ENCODE data around the gene STAT5A.
A peak's percentile ranks its signal among the peaks of the same experiment; 100 is the strongest.

Gene STAT5A

DNA sequence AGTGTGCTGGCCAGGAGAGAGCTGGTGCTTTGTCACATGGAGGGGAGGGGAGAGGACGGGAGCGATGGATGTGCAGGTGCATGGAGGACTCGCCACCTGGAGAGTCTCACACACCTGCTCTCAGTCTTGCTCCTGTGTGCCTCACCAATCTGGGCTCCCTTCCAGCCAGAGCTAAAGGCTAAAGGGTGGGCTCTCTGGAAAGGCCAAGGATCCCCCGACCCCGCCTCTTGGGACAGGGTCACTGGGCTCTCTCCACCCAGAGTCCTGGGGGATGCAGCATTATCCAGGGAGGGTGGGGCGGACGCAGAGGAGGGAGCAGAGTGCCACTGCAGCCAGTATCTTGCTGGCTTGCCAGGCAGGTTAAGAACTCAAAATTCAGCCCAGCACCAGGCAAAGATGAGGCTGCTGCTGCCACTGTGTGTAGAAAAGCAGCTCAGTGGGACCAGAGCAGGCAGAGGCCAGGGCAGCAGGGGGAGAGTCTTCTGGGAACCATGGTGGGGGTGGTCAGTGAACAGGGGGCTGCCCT is 6.7 kb upstream of the STAT5A start:
- no peak for DNase-seq (ENCODE audit: low spot score)
- in situ Hi-C loops (cut with MboI; ENCODE audit: low pct_unique_long_range_greater_than_20kb, low sequenced_read_pairs, unreplicated experiment) = no loop called here

DNA sequence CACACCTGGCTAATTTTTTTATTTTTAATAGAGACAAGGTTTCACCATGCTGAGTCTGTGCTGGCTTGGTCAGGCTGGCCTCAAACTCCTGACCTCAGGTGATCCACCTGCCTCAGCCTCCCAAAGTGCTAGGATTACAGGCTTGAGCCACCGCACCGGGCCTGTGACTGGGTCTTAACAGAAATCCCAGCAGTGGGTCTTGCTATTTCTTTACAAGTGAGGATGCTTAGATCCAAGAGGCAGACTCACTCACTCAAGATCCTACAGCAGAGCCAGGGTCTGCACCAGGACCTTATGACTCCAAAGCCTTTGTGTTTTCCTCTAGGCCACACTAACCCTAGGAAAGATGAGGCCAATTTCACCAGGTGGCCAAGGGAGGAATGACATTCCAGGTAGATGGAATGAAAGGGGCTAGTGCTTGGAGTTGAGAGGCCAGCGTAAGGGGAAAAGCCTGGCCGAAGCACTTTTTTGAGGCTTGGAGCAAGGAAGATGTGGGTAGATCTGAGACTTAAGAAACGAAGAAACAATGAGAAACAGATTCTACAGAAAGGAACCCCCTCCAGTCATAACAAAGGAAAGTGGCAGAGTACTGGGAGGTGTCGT is 5.7 kb upstream of the STAT5A start:
- TF ChIP-seq, protein P1, sequence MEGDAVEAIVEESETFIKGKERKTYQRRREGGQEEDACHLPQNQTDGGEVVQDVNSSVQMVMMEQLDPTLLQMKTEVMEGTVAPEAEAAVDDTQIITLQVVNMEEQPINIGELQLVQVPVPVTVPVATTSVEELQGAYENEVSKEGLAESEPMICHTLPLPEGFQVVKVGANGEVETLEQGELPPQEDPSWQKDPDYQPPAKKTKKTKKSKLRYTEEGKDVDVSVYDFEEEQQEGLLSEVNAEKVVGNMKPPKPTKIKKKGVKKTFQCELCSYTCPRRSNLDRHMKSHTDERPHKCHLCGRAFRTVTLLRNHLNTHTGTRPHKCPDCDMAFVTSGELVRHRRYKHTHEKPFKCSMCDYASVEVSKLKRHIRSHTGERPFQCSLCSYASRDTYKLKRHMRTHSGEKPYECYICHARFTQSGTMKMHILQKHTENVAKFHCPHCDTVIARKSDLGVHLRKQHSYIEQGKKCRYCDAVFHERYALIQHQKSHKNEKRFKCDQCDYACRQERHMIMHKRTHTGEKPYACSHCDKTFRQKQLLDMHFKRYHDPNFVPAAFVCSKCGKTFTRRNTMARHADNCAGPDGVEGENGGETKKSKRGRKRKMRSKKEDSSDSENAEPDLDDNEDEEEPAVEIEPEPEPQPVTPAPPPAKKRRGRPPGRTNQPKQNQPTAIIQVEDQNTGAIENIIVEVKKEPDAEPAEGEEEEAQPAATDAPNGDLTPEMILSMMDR (IDR thresholded peaks at IDR 0.05; ENCODE audit: extremely low read depth, insufficient read depth, missing control alignments) = no peak
- in situ Hi-C loops (cut with MboI; ENCODE audit: low pct_unique_long_range_greater_than_20kb, low sequenced_read_pairs, unreplicated experiment) = no loop called here
- DNase-seq (ENCODE audit: low spot score) = peak; percentile 3

More for the DNA sequence above, 6.7 kb upstream of the STAT5A start:
- TF ChIP-seq, protein P1 (IDR thresholded peaks at IDR 0.05; ENCODE audit: extremely low read depth, insufficient read depth, missing control alignments) = no peak

DNA sequence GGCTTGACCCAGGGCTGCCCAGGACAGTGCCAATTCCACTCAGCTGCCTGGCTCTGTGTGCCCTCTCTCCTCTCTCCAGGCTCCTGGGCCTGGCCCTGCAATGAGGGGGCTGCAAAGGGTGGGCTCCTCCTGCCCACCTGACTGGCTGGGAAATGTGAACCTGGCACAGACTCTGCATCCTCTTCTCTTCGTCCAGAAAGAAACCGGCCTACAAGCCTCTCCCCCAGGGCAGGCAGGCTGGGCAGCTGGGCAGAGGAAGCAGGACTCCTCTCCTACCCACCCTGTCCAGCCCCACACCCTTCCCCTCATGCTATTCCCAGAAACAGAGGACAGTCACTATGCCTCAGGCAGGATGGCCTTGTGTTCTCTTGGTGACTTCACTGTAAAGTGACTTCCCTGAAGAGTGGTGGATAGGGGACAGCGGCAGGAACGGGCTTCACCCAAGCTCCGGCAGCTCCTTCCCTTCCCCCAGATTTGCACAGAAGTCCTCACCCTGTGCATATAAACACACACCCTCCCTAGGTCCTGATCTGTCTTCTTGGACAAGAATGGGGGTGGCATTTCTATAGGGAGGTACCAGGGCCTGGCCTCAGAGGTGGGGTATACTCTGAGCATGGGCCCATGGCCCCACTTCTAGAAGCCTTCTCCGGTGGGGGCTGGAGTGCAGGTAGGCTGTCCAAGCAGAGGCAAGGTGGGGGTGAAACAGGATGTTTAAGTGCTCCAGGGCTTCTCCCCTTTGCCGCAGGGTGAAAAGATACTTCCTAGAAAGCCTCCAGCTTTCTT is 4.9 kb upstream of the STAT5A start:
- in situ Hi-C loops (cut with MboI; ENCODE audit: low pct_unique_long_range_greater_than_20kb, low sequenced_read_pairs, unreplicated experiment) = no loop called here
- peak; percentile 4 for DNase-seq (ENCODE audit: low spot score)
- TF ChIP-seq, protein P1 (IDR thresholded peaks at IDR 0.05; ENCODE audit: extremely low read depth, insufficient read depth, missing control alignments) = no peak

DNA sequence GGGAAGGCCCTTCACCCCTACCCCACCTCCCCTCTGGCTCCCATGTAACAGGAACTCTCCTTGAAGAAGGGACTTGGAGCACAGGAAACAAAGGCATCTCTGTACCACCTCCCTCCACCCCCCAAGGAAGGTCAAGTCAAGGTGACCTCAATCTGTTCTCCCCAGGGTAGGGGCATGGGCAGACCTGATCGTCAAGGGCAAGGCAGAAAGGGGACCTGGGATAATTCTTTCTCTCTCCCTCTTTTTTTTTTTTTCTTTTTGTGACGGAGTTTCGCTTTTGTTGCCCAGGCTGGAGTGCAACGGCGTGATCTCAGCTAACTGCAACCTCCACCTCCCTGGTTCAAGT is 4.3 kb upstream of the STAT5A start:
- DNase-seq (ENCODE audit: low spot score) = no peak
- TF ChIP-seq, protein P1 (IDR thresholded peaks at IDR 0.05; ENCODE audit: extremely low read depth, insufficient read depth, missing control alignments) = no peak
- in situ Hi-C loops (cut with MboI; ENCODE audit: low pct_unique_long_range_greater_than_20kb, low sequenced_read_pairs, unreplicated experiment) = no loop called here

DNA sequence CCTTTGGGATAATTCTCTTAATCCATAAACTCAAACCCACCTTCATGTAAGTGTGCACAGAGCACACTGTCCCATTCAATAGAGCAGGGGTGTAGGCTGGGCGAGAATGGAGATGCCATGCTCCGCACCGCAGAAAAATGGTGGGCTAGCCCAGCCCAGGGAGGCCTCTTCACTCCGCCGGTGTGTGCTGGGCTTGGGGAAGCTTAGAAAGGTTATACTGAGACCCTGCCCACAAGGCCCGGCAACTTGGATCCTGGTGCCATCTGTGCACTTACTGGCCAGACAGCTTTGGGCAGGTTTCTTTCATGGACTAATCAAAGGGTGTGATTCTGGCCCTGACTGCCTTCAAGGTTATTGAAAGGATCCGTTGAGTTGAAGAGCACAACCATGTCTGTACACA is 3.7 kb upstream of the STAT5A start:
- in situ Hi-C loops (cut with MboI; ENCODE audit: low pct_unique_long_range_greater_than_20kb, low sequenced_read_pairs, unreplicated experiment) = no loop called here
- no peak for DNase-seq (ENCODE audit: low spot score)
- TF ChIP-seq, protein P1 (IDR thresholded peaks at IDR 0.05; ENCODE audit: extremely low read depth, insufficient read depth, missing control alignments) = no peak

DNA sequence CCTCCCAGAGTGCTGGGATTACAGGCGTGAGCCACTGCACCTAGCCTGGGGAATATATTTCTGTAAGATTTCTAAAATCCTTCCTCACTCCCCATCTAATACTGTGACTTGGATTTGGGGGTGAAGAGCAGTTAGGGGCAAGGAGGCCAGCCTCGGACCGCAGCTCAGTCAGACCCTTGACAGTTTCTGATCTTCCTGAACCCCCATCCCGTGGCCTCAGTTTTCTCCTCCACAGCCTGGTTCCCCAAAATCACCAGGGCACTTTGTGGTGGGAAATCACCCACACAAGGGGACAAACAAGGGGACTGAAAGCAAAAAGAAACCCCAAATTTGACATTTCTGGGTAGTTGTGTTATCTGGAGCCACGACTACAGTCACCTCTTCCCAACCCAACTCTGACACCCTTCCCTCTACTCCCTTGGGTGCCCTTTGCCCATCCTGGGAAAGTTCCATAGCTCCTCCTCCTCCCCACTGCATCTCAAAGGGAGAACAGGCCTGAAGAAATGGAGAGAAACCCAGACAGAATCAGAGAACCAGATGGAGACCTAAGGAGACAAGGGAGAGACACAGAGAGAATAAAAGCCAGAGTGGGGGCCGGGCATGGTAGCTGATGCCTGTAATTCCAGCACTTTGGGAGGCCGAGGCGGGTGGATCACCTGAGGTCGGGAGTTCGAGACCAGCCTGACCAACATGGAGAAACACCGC is 2.8 kb upstream of the STAT5A start:
- DNase-seq (ENCODE audit: low spot score) = no peak
- TF ChIP-seq, protein P1 (IDR thresholded peaks at IDR 0.05; ENCODE audit: extremely low read depth, insufficient read depth, missing control alignments) = no peak

More for the DNA sequence above, 2.8 kb upstream of the STAT5A start:
- in situ Hi-C loops (cut with MboI; ENCODE audit: low pct_unique_long_range_greater_than_20kb, low sequenced_read_pairs, unreplicated experiment) = no loop called here
